ENCODE measurements around the gene MASP1.

GRCh38 chr3:187207624-187208023 is 83.9 kb downstream of the MASP1 start:
- TF ChIP-seq POLR2A (IDR thresholded peaks at IDR 0.05; ENCODE audit: low read depth, low read length): no peak
- TF ChIP-seq TAF1 (IDR thresholded peaks at IDR 0.05; ENCODE audit: low read depth, low read length): no peak
- no peak for TF ChIP-seq POLR2AphosphoS5 (IDR thresholded peaks at IDR 0.05; ENCODE audit: low read depth, low read length)
- no peak for TF ChIP-seq POU2F2 (IDR thresholded peaks at IDR 0.05; ENCODE audit: low read depth, low read length)
- no peak for TF ChIP-seq SPI1 (IDR thresholded peaks at IDR 0.05; ENCODE audit: low read depth, low read length)
